ENCODE measurements around the gene MPHOSPH6.

Gene MPHOSPH6

DNA sequence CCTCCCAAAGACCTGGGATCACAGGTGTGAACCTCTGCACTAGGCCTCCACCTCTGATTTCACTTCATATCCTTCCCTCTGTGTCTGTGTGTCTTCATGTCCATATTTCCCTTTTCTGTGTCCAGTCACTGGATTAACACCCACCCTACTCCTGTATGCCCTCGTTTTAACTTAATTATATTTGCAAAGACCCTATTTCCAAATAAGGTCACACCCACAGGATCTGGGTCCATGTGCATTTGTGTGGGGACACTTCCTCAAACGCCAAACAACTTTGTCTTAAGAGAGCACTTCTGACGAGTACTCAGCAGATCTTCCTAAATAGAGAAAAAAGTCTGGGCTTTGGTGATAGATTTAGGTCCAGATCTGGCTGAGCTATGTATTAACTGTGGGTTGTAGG lies 56.3 kb downstream of the MPHOSPH6 start:
- DNase-seq = peak; percentile 25 to 48 (median 28)

- DNase-seq = no peak
Measured at GRCh38 chr16:82111944-82112343, 58.1 kb downstream of the MPHOSPH6 start.

GRCh38 chr16:82109266-82109665 lies 60.8 kb downstream of the MPHOSPH6 start:
- peak; percentile 45 to 66 (median 58) for DNase-seq

- peak; percentile 28 to 50 (median 46) for DNase-seq
Measured at GRCh38 chr16:82108774-82109173, 61.2 kb downstream of the MPHOSPH6 start.

DNA sequence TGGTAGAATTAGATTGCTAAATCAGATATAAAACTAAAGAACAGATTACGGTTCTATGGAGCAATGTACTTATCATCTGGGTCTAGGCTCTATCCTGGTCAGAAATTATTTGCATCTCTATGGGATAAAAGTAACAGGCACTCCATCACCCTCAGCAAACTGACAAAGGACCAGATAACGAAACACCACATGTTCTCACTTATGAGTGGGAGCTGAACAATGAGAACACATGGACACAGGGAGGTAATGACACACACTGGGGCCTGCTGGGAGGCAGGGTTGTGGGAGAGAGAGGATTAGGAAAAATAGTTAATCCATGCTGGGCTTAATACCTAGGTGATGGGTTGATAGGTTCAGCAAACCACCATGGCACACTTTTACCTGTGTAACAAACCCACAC lies 61.9 kb downstream of the MPHOSPH6 start:
- no peak for DNase-seq

- no peak for DNase-seq
Measured at GRCh38 chr16:82105107-82105506, 64.9 kb downstream of the MPHOSPH6 start.
